Sigmoid colon (tissue), 4 donors: Measurements from ENCODE around the gene ACO2.

ENCODE experiments used
- CTCF ChIP-seq, 4 experiments: fragments of 450-650 bp in 3 of 4; fragments of 200-600 bp in 1 of 4; IDR thresholded peaks; one replicate each; pipeline ENCODE4 v1.5.1; 2016 to 2019; ENCODE audit warnings: antibody characterized with exemption in 4 of 4, mild to moderate bottlenecking in 3 of 4, moderate library complexity in 2 of 4
- EP300 ChIP-seq, 4 donors: sonication (generic); formaldehyde crosslinking; IDR thresholded peaks; one replicate each; pipeline ENCODE4 v1.6.1; 2017; ENCODE audit warnings: antibody characterized with exemption in 4 of 4
- POLR2A ChIP-seq, 2 donors: fragments of 450-650 bp; IDR thresholded peaks; one replicate each; pipeline ENCODE4 v1.6.1; 2016; ENCODE audit warnings: antibody characterized with exemption in 2 of 2, mild to moderate bottlenecking in 2 of 2, moderate library complexity in 2 of 2
- POLR2AphosphoS5 ChIP-seq, 4 donors: sonication (generic); formaldehyde crosslinking; IDR thresholded peaks; one replicate each; pipeline ENCODE4 v1.6.1; 2017; ENCODE audit warnings: antibody characterized with exemption in 4 of 4

- TF ChIP-seq POLR2AphosphoS5 (IDR thresholded peaks at IDR 0.05): no peak
- no peak for TF ChIP-seq POLR2A (IDR thresholded peaks at IDR 0.05)
- TF ChIP-seq CTCF (IDR thresholded peaks at IDR 0.05): peak in 1 of 4 experiments; percentile 5
- no peak for TF ChIP-seq EP300 (IDR thresholded peaks at IDR 0.05)
These were observed 49.1 kb downstream of the ACO2 start for GRCh38 chr22:41518048-41518347.
